ENCODE measurements around the gene GSTO1. TPM values are rescaled to one million over a fixed set of nuclear protein-coding genes. Genes with fewer than 3 reads are reported as not detected.
A peak's percentile ranks its signal among the peaks of the same experiment; 100 is the strongest.

GSTO1 gene
- total and polyA plus RNA-seq, 2 of the 13 experiments (the other 11 are each of a cell fraction or from before 2014, with no cell fraction given): 228 to 300 TPM

- intact Hi-C loops (cut with micrococcal nuclease; ENCODE audit: unreplicated experiment) (no loop called here), in situ Hi-C loops (cut with HindIII; ENCODE audit: extremely low pct_ligation_motif_present, low pct_unique_long_range_greater_than_20kb) (loop anchor here (5.0 kb wide), 1 partner anchor 47 kb away; no protein-coding TSS in a partner anchor)
- Histone ChIP-seq H3K36me3 (replicated peaks in 1 of 2; ENCODE audit: control insufficient read depth in 1 of 2, insufficient read depth in 2 of 2, low read length in 2 of 2) (no peaks in the 10 kb centered on the region), H2AFZ (ENCODE audit: low read length) (no peak overlapping the region), H3K9ac (ENCODE audit: insufficient read depth, low read depth, low read length) (no peak overlapping the region), H3K27me3 (ENCODE audit: control insufficient read depth in 1 of 2, insufficient read depth in 2 of 2, low read length in 2 of 2) (peaks cover 5 to 34% of the 10 kb centered on the region in 2 experiments), H3K79me2 (ENCODE audit: insufficient read depth, low read length) (no peaks in the 10 kb centered on the region), H3K27ac (ENCODE audit: extremely low read length, insufficient read depth, low read length) (no peak overlapping the region), H3K4me3 (replicated peaks in 1 of 3; ENCODE audit: insufficient read depth in 1 of 3, low read depth in 2 of 3, low read length in 3 of 3) (no peak overlapping the region), H3K4me1 (ENCODE audit: insufficient read depth, low read length) (peaks cover 47% of the 10 kb centered on the region), H3K4me2 (ENCODE audit: low read depth, low read length) (no peak overlapping the region), H3K9me3 (ENCODE audit: low read length) (no peaks in the 10 kb centered on the region), H4K20me1 (ENCODE audit: insufficient read depth, low read length) (no peaks in the 10 kb centered on the region)
- no peak for FAIRE-seq
- CTCF ChIA-PET (ENCODE audit: low intra/inter-chr PET ratio, low total read pairs): interaction anchor here (1.0 kb wide), 1 partner anchor 9 kb away, joined by 3 read pairs; no protein-coding TSS in a partner anchor
- no peak for ATAC-seq
- TF ChIP-seq CREB1 (IDR thresholded peaks at IDR 0.05) (0 out of 2 replicates have a peak, but pooled peaks have one; percentile 20), CREB1 (CRISPR knock-in tag; IDR thresholded peaks at IDR 0.05) (no peak), ZBTB33 (CRISPR knock-in tag; IDR thresholded peaks at IDR 0.05) (peak; percentile 28; the same call in 1 of the 2 replicates), HMGXB4 (CRISPR knock-in tag; IDR thresholded peaks at IDR 0.05; ENCODE audit: borderline replicate concordance in 1 of 2, low read depth in 1 of 2) (no peak), CEBPB (IDR thresholded peaks at IDR 0.05; ENCODE audit: borderline replicate concordance, low read depth, low read length) (no peak)
- 33% methylated on average over 9 of the region's 12 CpGs for WGBS (ENCODE audit: low lambda C conversion rate)
- DNase-seq (ENCODE audit: low spot score): no peak
- no TSS peak for BruUV-seq (replicated peaks)
- POLR2A ChIA-PET: no interaction called here
Observed at GRCh38 chr10:104300002-104300735, 45.5 kb downstream of the GSTO1 start.

Measured in HepG2 (cell line).